EL (cell line): ENCODE results near the gene MRPL9.
"Not testable (repeated sequence)": the region's sequence is repeated elsewhere in the genome, so short reads cannot be mapped to it uniquely, and the experiment has no call there.

ENCODE experiments used
- DNase-seq: peaks from one replicate; pipeline ENCODE4 v3.0.0-alpha.2; 2016

MRPL9 gene

DNA sequence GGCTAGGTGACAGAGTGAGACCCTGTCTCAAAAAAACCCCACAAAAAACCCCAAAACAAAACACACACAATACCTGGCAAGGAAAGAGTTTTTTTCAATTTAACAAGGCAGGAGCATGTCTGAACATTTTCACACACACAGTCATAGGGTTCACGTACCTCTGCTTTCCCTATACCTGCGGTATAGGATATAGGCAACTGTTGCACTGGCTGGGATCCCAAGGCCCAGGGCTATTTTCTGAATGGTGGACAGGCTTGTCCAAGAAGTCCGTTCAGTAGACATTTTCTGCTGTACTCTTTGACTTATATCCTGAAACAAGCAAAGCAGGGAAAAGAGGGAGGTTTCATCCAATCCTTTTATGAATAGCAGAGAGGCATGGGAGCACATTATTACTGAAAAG is 19.4 kb upstream of the MRPL9 start:
- no peak for DNase-seq

DNA sequence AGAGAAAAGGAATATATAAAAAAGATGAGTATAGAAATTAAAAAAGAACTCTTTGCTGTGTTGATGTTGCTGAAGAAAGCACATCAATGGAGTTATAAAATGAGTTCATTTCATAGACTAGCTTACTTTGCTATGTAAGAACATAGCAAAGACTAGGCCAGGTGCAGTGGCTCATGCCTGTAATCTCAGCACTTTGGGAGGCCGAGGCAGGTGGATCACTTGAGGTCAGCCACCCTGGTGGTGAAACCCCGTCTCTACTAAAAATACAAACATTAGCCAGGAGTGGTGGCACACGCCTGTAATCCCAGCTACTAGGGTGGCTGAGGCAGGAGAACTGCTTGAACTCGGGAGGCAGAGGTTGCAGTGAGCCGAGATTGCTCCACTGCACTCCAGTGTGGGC is 18.7 kb upstream of the MRPL9 start:
- DNase-seq = not testable (repeated sequence)

DNA sequence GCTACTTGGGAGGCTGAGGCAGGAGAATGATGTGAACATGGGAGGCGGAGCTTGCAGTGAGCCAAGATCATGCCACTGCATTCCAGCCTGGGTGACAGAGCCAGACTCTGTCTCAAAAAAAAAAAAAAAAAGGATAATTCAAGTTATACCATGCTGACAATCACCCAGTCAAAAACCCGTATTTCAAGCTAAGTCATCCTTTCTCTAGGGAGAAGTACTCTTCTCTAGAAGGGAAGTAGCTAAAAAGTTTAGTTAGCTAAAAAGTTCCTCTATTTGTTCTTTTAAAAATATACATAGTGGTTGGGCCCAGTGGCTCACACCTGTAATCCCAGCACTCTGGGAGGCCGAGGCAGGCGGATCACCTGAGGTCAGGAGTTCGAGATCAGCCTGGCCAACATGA is 17.4 kb upstream of the MRPL9 start:
- not testable (repeated sequence) for DNase-seq

DNA sequence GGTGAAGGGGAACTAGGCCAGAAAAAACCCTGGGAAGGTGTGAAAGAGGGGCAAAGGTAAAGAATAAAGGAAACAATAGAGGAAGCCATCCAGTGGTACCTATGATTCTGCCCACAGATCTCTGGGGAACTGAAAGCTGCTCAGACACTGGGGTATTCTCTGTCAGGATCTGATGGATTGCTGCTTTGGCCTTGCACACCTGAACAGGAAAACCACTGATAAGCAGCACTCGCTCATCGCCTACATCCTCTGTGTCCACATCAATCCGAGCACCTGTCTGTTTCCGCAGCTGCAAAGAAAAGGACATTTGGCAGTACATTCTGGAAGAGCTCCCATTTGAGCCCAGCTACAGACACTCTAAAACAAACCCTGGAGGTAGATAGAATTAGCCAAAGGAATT is 16.6 kb upstream of the MRPL9 start:
- no peak for DNase-seq

DNA sequence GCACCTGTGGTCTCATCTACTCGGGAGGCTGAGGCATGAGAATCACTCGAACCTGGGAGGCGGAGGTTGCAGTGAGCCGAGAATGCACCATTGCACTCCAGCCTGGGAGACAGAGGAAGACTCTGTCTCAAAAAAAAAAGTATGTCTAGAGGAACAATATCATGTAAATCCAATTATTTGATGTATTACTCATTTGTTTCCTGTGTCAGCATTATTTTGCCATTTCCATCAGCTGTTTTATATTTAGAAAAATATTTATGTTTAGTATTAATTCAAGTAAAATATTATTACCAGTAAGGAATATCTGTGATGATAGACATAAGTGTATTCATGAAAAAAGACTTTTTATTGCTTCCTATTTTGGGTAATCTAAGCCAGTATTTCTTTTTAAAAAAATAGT is 14.0 kb upstream of the MRPL9 start:
- no peak for DNase-seq

DNA sequence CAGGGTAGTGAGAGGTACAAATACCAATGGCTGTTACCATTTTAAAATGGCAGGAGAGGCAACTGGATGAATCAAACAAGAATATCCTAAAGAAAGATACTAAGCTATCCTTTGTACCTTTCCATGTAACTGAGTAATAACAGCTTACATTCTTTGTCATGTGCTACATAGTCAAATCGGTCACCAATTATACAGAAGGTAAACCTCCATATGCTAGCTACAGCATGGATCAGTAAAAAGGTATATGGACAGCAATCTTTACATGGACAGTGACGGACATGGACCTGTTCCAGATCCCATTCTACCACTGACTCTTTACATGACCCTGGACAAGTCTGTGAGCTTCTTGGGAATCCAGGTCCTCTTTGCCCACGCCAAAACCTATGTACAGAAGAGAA is 13.4 kb upstream of the MRPL9 start:
- DNase-seq = no peak

DNA sequence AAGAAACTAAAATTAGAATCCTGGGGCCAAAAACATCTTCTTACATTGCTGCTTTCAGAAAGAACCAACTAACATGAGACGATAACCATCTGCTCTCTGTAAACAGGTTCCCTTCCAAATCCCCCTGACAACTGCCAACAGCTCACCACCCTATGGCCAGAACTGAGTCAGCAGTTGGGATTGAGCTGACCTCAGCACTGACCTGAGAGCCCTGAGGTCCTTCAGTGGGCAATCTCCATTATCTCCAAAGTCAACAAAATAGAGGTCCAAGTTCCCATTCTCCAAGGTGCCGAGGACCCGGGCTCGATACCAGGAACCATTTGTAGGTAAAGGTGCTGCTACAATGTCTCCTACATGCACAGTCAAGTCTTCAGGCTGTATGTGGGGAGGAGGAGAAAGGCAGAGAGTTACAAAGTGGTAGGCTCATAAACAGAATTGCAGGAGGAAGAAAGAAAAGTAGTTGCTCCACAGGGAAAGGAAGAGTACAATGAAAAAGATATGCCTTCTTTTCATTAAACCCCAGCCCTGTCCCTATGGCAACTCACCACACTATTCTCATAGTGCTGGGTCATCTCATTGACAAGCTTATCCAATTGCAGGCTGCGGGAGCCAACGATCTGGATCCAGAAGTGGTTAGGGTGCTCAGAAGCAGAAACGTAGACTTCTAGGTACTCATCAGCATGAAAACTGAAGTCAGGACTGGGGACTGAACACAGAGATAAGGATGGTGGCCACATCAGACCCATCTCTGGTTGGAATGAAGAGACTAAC is 12.8 kb upstream of the MRPL9 start:
- DNase-seq = no peak

DNA sequence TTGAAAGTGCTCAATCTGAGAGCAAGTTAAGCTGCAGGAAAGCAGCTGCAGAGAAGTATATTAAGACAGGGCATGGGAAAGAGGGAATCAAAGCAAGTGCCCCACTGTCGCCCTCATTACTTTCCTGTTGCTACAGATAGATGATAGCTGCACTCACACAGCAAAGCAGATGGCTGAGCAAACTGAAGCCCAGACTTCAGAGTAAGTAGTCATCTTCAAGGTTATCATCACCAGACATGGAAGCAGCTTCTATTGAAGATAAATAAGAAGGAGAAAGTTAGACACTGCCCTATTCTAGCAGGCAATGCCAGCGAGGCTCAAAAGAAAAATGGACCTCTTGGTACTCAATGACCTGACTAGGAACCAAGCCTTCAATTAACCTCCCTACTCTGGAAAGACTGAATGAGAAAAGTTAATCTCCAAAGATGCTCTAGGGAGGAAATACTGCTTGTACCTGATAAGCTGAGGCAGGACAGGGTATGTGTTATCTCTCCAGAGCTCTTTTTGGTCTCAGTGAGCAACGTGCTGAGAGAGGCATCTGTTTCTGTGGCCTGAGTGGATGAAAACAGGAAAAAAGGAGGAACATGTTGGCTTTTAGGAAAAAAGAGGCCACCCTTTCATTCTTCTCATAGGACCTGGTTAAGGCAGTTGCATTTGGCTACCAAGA is 11.1 kb upstream of the MRPL9 start:
- no peak for DNase-seq

DNA sequence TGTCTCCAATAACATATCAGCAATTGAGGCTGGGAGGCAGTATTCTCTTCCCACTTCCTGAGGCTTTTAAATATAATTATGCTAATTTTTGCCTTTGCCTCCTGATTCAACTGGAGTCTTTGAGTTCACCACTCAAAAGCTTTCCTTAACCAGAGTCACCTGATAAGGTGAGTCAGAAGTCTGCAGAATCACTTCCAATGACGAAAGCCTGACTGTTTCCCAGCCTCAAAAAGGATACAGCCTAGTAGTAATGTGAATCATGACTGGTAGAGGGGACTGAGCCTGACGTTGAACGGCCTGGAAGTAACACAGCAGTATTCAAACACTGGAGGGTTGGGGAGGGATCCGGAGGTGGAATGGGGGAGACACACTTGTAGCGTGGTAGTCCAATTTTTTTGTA is 10.4 kb upstream of the MRPL9 start:
- peak; percentile 19 for DNase-seq

DNA sequence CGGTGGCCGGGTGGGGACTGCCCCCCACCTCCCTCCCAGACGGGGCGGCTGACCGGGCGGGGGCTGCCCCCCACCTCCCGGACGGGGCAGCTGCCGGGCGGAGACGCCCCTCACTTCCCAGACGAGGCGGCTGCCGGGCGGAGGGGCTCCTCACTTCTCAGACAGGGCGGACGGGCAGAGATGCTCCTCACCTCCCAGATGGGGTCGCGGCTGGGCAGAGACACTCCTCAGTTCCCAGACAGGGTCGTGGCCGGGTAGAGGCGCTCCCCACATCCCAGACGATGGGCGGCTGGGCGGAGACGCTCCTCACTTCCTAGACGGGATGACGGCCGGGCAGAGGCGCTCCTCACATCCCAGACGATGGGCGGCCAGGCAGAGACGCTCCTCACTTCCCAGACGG is 6.0 kb upstream of the MRPL9 start:
- DNase-seq = not testable (repeated sequence)

DNA sequence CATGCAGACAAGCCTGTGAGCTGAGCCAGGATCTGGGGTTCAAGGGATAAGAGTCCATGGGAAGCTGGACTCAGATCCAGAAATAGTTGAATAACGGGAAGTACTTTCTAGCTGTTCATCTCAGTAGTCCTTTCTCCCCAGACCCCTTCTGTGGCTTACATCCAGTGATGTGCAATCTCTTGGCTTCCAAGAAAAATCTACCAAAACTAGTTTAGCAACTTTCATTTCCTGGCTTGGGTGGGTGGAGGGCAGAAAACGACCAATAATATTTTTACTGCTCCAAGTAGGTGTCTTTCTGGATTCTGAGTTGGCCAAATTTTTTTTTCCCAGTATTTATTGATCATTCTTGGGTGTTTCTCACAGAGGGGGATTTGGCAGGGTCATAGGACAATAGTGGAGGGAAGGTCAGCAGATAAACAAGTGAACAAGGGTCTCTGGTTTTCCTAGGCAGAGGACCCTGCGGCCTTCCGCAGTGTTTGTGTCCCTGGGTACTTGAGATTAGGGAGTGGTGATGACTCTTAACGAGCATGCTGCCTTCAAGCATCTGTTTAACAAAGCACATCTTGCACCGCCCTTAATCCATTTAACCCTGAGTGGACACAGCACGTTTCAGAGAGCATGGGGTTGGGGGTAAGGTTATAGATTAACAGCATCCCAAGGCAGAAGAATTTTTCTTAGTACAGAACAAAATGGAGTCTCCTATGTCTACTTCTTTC is 5.2 kb upstream of the MRPL9 start:
- DNase-seq = not testable (repeated sequence)

DNA sequence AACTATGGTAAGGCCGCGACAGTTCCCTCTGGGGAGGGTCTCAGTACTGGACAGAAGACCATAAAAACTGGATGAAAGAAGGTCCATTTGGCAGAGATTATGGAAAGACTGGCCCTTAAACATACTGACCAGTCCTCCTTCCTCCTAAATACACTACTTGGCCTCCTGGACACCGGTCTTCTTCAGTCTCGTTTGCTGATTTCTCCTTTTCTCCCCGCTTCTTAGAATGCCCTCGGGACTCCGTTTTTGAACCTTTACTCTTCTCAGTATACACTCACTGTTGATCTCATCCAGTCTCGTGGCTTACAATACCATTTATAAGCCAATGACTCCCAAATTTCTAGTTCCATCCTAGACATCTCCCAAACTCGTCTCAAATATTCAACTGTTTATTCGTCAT is 694 bp upstream of the MRPL9 start:
- peak; percentile 4 for DNase-seq

DNA sequence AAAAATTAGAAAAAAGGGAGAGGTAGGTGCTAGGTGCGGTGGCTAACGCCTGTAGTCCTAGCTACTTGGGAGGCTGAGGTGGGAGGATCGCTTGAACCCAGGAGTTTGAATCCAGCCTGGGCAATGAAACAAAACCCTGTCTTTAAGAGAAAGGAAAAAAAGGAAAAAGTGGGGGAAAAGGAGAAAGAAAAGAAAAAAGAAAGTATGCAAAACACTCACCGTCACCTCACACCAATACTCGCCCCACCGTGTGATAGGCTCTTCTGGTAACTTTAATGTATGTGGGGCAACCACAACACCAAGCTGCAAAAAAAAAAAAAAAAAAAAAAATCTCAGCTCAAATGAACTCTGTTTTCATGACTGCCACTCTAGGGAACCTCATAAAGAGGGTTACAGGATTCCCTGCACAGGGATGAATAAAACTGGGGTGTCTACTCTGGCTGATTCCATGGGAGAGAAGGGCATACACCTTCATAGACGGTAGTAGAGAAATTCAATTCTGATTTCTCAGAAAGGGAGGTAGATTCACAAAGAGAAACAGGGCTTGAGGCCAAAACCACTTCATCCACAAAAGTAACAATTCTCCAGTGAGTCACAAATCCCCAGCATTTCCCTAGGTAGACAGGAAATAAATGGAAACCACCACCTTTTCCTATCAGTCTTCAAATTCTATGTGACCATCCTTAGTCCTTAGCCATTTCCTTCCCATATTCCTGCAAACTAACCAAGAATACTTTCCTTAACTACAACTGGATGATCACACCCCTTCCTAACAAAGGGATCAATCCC is 2.5 kb downstream of the MRPL9 start:
- DNase-seq = no peak

DNA sequence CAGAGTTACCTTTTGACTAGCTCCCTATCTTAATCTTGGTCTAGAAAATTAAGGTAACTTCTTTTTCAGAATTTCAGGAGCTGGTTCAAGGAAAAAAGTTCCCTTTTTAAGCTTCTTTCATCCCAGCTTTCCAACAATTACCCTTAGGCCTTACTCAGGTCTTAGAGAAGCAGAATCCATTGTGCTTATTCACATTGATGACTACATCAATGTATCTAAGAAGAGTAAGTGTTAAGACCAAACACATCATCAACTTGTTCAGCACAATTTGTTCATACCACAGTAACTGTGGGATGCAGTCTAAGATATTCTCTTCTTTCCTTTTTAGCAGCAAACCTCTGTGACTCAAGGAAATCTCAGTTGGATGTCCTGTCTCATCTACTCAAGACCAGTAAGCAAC is 4.1 kb downstream of the MRPL9 start:
- DNase-seq = no peak

DNA sequence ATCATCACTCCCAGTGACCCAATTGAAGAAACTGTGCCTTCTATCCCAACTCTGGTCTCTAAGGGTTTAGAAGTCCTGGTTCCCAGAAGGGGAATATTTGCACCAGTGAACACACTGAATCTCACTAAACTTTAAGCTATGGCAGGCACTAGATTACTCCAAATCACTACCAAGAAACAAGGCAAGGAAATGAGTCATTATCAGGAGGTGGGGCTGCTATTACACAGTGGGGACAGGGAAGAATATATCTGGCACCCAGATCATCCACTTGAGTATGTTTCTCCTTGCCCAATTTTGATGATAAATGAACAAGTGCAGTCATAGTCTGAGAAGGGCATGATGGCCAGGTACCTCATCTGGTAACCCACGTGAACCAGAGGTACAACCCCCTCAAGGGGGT is 7.0 kb downstream of the MRPL9 start:
- peak; percentile 46 for DNase-seq

DNA sequence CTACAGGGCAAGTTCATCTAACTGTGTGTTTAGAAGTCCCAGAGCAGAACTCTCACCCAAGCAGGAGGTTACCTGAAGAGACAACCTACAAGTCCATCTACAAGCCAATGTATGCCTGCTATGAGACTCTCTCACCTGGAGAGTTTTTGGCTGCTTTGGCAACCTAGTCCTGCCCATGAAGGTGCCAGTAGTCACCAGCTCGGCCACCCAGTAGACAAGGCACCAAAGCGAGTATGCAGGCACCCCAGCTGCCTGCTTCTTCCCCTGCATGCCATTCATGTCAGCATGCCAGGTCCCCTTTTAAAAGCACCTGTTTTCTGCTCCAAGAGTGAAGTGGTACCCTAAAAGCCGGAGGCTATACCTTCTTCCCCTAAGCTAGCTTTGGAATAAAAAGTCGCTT is 21.8 kb downstream of the MRPL9 start:
- DNase-seq = no peak

DNA sequence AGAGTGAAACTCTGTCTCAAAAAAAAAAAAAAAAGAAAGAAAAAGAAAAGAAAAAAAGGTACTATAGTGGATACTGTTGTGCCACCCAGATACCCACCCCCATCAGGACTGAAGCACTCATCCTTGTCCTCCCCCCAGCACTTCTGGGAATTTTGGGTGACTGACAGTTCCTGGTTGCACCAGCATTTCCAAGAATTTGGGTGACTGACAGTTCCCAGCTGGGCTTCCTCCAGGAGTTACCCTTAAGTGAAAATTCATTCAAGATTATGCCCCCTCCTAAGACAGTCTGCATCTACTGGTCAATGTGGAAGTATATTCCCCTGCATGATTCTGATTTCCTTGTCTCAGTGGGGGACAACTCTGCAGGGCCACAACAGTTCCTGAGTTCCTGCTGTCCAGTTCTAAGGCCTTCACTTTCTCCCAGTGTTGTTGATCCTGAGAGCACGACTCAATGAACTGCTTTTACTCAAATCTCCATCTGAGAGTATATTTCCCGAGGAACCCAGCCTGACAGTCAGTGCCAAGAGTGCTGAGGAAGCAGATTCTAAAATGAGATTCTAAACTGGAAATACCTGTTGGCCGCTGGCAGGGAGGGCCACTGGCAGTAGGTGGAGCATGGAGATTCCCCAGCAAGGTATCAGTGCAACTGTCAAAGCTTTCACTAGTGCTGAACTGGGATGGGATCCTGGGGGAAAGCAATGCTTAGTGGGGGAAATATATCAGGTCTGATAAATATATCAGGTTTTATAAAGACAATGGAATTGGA is 23.5 kb downstream of the MRPL9 start:
- DNase-seq = no peak

DNA sequence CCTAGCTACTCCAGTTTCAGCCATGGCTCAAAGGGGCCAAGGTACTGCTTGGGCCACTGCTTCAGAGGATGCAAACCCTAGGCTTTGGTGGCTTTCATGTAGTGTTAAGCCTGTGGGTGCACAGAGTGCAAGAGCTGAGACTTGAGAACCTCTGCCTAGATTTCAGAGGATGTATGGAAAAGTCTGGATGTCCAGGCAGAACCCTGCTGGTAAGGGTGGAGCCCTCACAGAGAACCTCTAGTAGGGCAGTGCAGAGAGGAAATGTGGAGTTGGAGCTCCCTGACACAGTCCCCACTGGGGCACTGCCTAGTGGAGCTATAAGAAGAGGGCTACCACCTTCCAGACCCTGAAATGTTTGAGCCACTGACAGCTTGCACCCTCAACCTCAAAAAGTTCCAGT is 25.8 kb downstream of the MRPL9 start:
- DNase-seq = no peak

DNA sequence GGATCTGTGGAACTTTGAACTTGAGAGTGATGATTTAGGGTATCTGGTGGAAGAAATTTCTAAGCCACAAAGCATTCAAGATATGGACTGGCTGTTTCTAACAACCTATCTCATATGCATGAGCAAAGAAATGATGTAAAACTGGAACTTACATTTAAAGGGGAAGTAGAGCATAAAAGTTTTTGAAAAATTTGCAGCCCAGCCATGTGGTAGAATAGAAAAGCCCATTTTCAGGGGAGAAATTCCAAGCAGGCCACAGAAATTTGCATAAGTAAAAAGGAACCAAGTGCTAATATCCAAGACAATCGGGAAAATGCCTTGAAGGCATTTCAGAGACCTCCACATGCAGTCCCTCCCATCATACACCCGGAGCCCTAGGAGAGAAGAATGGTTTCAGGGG is 26.3 kb downstream of the MRPL9 start:
- no peak for DNase-seq

DNA sequence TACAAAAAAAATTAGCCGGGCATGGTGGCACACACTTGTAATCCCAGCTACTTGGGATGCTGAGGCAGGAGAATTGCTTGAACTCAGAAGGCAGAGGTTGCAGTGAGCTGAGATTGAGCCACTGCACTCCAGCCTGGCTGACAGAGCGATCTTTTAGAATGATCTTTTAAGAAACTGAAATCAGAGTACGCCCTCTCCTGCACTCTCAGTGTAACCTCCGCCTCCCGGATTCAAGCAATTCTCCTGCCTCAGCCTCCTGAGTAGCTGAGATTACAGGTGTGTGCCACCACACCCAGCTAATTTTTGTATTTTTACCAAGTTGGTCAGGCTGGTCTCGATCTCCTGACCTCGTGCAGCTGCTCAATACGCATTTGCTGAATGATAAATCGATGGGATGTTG is 29.3 kb downstream of the MRPL9 start:
- not testable (repeated sequence) for DNase-seq

DNA sequence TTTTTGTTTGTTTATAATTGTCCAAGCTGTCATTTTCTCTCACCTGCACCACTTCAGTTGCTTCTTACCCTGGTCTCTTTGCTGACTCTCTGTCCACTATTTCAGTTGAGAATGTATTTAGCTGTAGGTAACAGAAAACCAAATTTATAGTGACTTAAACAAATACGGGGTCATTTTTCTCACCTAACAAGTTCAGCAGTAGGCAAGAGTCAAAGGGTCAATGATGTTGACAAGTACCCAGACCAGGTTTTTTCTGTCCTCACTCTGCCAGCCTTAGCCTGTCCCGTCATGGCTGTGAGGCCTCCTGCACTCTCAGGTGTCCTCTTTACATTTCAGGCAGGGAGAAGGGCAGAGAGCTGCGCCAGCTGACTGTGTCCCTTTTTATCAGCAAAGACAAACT is 30.2 kb downstream of the MRPL9 start:
- no peak for DNase-seq

DNA sequence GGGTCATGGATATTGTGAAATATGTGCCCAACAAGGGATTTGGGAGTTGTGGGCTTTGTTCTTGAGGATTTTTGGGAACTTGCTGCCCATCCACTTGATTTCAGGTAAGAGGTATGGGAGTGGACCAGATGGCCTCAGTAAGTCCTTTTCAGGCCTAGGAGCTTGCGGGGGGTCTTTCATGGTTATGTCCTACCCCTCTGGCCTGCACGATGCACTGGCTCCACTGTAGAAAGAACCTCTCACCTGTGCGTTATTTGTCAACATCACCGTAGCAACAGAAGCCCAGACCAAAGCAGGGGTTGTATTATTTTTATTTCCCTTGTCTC is 33.4 kb downstream of the MRPL9 start:
- no peak for DNase-seq
